PFSK-1 (cell line): ENCODE data around the gene HACL1.

Experiments
- POLR2AphosphoS5 ChIP-seq: IDR thresholded peaks from 2 replicates; pipeline ENCODE4 v1.6.1; 2012; ENCODE audit warnings: low read depth, mild to moderate bottlenecking, control low read depth, low read length, moderate library complexity
- REST ChIP-seq, 2 experiments: IDR thresholded peaks; 2 replicates each; pipeline versions ENCODE4 v1.6.1 to v1.8.0; 2011 to 2012; ENCODE audit warnings: low read depth in 2 of 2, low read length in 2 of 2, control low read depth in 1 of 2, inconsistent platforms in 1 of 2, mild to moderate bottlenecking in 1 of 2, moderate library complexity in 1 of 2; ENCODE audit not compliant: insufficient read depth in 1 of 2
- TAF1 ChIP-seq: IDR thresholded peaks from 2 replicates; pipeline ENCODE4 v1.6.1; 2012; ENCODE audit warnings: low read length, control low read depth, borderline replicate concordance; ENCODE audit not compliant: insufficient read depth

DNA sequence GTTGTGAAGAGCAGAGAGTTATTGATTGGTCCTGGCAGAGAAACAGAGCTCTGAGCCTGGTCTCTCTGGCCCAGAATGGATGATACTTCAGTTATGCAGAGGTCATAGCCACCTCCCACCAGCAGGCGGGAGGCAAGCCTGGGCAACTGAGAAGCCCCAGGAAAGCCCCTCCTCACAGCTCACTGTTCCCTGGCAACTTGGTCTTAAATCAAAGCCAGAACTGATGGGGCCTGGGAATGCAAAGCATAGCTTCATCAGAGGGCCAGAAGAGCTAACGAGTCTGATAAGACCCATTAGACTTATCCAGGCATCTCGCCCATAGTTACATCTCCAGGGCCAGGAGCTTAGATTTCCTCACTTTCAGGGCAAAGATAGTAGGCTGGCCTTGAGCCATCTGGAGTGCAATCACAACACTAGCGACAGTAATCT, 74.3 kb downstream of the HACL1 start:
- TF ChIP-seq REST (IDR thresholded peaks at IDR 0.05; ENCODE audit: insufficient read depth in 1 of 2, low read depth in 2 of 2, low read length in 2 of 2) (no peak), POLR2AphosphoS5 (no peak), TAF1 (no peak)
